ENCODE measurements around the gene FAM53B. TPM values are rescaled to one million over a fixed set of nuclear protein-coding genes. Genes with fewer than 3 reads are reported as not detected.

The FAM53B gene
- total and polyA plus RNA-seq, 8 donors: 12.8 to 34.6 (median 23.0) TPM

DNA sequence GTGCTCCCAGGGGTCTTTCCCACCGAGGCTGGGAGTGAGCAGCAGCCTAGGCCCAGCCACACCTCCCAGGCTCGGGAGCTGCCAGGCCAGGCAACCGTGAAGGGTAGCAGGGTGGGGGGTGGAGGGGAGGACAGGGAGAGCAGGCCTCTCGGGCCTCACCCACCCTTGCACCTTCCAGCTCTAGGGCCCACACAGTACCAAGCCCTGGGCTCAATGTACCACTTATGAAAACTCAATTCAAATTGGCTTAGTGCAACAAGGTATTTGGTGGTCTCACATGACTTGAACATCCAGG is 127.4 kb downstream of the FAM53B start:
- intact Hi-C loops (cut with DNase I): no loop called here
- no peaks in the 10 kb centered on the region for H3K27me3 ChIP-seq
- peaks cover 4 to 50% of the 10 kb centered on the region in 2 donors for H3K4me1 ChIP-seq
- no peaks in the 10 kb centered on the region for H3K9me3 ChIP-seq
- ATAC-seq: no peak
- TF ChIP-seq, protein P1, sequence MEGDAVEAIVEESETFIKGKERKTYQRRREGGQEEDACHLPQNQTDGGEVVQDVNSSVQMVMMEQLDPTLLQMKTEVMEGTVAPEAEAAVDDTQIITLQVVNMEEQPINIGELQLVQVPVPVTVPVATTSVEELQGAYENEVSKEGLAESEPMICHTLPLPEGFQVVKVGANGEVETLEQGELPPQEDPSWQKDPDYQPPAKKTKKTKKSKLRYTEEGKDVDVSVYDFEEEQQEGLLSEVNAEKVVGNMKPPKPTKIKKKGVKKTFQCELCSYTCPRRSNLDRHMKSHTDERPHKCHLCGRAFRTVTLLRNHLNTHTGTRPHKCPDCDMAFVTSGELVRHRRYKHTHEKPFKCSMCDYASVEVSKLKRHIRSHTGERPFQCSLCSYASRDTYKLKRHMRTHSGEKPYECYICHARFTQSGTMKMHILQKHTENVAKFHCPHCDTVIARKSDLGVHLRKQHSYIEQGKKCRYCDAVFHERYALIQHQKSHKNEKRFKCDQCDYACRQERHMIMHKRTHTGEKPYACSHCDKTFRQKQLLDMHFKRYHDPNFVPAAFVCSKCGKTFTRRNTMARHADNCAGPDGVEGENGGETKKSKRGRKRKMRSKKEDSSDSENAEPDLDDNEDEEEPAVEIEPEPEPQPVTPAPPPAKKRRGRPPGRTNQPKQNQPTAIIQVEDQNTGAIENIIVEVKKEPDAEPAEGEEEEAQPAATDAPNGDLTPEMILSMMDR (IDR thresholded peaks at IDR 0.05): no peak
- H3K4me3 ChIP-seq: no peak overlapping the region
- no peak for DNase-seq
- H3K36me3 ChIP-seq: peaks cover 0 to 21% of the 10 kb centered on the region in 2 donors
- no peak overlapping the region for H3K27ac ChIP-seq

DNA sequence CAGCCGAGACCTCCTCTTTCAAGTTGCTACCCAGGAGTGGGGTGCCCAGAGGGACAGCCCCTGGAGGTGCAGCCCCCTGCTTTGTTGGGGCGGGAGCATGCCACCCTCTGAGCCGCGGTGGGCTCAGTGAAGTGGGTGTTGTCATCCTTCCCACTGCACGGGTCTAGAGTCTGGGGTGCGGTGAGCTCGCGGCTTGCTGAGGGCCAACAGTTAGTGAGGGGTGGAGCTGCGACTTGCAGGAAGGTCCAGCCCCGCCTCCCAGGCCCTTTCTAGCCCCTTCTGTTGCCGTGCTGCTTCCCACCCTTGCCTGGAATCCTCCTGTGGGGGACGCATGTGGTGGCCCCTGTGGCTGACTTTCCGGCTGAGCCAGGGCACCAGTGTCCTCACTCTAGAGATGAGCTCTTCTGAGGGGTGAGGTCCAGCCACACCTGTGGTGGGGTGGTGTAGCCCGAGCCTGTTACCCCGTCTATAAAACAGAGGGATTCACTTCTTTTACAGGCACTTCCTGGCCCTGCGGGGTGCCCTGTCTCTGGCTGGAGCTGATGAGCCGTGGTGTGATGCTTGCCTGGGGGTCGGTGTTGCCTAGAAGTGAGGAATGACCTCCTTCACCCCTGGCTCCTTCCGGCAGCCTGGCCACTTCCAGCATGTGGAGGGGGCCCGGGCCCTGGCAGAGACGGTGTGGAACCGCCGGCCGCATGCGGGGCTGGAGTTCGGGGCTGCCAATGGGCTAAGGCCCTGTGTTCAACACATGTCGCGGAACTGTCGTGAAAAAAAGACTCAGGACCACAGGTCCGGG is 127.9 kb downstream of the FAM53B start:
- DNase-seq: no peak
- ATAC-seq: no peak
- Histone ChIP-seq H3K9me3 (no peaks in the 10 kb centered on the region), H3K36me3 (peaks cover 0 to 20% of the 10 kb centered on the region in 2 donors), H3K4me3 (no peak overlapping the region), H3K4me1 (peaks cover 4 to 55% of the 10 kb centered on the region in 2 donors), H3K27me3 (no peaks in the 10 kb centered on the region), H3K27ac (no peak overlapping the region)
- TF ChIP-seq, protein P1 (IDR thresholded peaks at IDR 0.05): no peak
- intact Hi-C loops (cut with DNase I): no loop called here

- H3K4me3 ChIP-seq: no peak overlapping the region
- ATAC-seq (no peak), DNase-seq (no peak)
- TF ChIP-seq, protein P1 (IDR thresholded peaks at IDR 0.05): no peak
- H3K9me3 ChIP-seq: no peaks in the 10 kb centered on the region
- intact Hi-C loops (cut with DNase I): no loop called here
- H3K27ac ChIP-seq: no peak overlapping the region
- no peaks in the 10 kb centered on the region for H3K27me3 ChIP-seq
- peaks cover 0 to 20% of the 10 kb centered on the region in 2 donors for H3K36me3 ChIP-seq
- H3K4me1 ChIP-seq: peaks cover 4 to 51% of the 10 kb centered on the region in 2 donors
Measured at GRCh38 chr10:124615259-124615658, 128.9 kb downstream of the FAM53B start.

DNA sequence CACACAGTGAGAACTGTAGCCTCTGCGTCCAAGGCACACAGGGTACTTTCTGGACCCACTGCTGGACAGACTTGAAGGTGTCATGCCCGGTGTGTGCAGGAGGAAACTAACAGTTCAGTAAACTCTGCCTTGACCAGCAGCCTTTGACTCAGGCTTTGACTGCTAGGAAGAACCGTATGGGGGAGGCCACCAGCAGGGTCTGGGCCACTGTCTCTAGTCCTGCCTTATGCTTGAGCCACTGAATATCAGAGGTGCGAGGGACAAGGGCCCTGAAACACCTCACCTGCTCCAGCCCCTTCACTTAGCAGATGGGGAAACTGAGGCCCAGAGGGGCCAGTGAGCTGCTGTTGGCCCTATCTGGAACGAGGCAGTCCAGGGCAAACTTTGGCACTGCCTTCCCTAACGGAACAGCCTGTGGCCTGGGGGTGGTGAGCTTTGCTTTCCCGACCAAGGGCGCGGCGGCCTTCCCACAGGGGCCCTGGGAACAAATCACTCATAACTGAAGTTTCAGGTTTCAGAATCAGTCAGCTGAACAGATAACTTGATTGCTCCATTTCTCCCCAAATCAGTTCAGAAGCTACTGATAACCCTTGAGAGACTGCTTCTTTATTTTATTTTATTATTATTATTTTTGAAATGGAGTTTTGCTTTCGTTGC is 130.0 kb downstream of the FAM53B start:
- Histone ChIP-seq H3K27ac (peak overlapping the region in 1 of 2 donors; percentile 23), H3K9me3 (no peaks in the 10 kb centered on the region), H3K27me3 (no peaks in the 10 kb centered on the region), H3K4me3 (no peak overlapping the region), H3K36me3 (peaks cover 0 to 20% of the 10 kb centered on the region in 2 donors), H3K4me1 (peaks cover 4 to 40% of the 10 kb centered on the region in 2 donors)
- DNase-seq (no peak), ATAC-seq (no peak)
- TF ChIP-seq, protein P1 (IDR thresholded peaks at IDR 0.05): no peak
- intact Hi-C loops (cut with DNase I): no loop called here
